WTC11 (cell line): ENCODE measurements around the gene MORN1. TPM values are rescaled to one million over a fixed set of nuclear protein-coding genes. Genes with fewer than 3 reads are reported as not detected.

Experiments
- ATAC-seq: fragments of 200-7000 bp; cut with Tn5 transposase; 2 replicates; pipeline ENCODE4 v1.10.0; 2021; ENCODE audit warnings: mild to moderate bottlenecking, moderate library complexity
- CTCF ChIA-PET: fragments of 300-600 bp; sonication (Branson Sonifier 250); formaldehyde crosslinking; loops from one replicate; lab custom pipeline; 2021; ENCODE audit warnings: antibody characterized with exemption; lab: Charles Lee
- POLR2A ChIA-PET: fragments of 350-600 bp; sonication (Branson Sonifier 250); formaldehyde crosslinking; loops from one replicate; lab custom pipeline; 2021; ENCODE audit warnings: antibody characterized with exemption; lab: Charles Lee
- DNase-seq: peaks from one replicate; pipeline ENCODE4 v3.0.0; 2021; ENCODE audit warnings: low spot score
- H3K27ac Mint-ChIP-seq: 2 replicates; pipeline ENCODE4 v1.8.0; 2021; ENCODE audit warnings: mixed read lengths
- H3K27me3 Mint-ChIP-seq: 2 replicates; pipeline ENCODE4 v1.8.0; 2021; ENCODE audit warnings: low read depth, mild to moderate bottlenecking, moderate library complexity, mixed read lengths
- H3K36me3 Mint-ChIP-seq: 2 replicates; pipeline ENCODE4 v1.8.0; 2021; ENCODE audit warnings: mixed read lengths
- H3K4me1 Mint-ChIP-seq: 2 replicates; pipeline ENCODE4 v1.8.0; 2022; ENCODE audit warnings: mixed read lengths
- H3K4me3 Mint-ChIP-seq: 2 replicates; pipeline ENCODE4 v1.8.0; 2021; ENCODE audit warnings: mild to moderate bottlenecking, moderate library complexity, mixed read lengths
- H3K9me3 Mint-ChIP-seq: 2 replicates; pipeline ENCODE4 v1.8.0; 2021; ENCODE audit warnings: mixed read lengths
- ATF1 ChIP-seq: sonication (generic); formaldehyde crosslinking; IDR thresholded peaks from 2 replicates; pipeline ENCODE4 v1.8.1; 2023; ENCODE audit warnings: mild to moderate bottlenecking, moderate library complexity, missing genetic modification reagents
- CBFB ChIP-seq: sonication (generic); formaldehyde crosslinking; IDR thresholded peaks from 2 replicates; pipeline ENCODE4 v1.8.1; 2022; ENCODE audit warnings: mild to moderate bottlenecking, low read depth, missing genetic modification reagents
- ETV6 ChIP-seq: sonication (generic); formaldehyde crosslinking; IDR thresholded peaks from 2 replicates; pipeline ENCODE4 v1.8.1; 2022; ENCODE audit warnings: mild to moderate bottlenecking, missing genetic modification reagents
- FOXJ3 ChIP-seq: sonication (generic); formaldehyde crosslinking; IDR thresholded peaks from 2 replicates; pipeline ENCODE4 v1.9.0; 2021; ENCODE audit warnings: missing genetic modification reagents, mild to moderate bottlenecking, borderline replicate concordance
- MYBL2 ChIP-seq: sonication (generic); formaldehyde crosslinking; IDR thresholded peaks from 2 replicates; pipeline ENCODE4 v1.8.1; 2023; ENCODE audit warnings: mild to moderate bottlenecking, moderate library complexity, missing genetic modification reagents
- NR1H2 ChIP-seq: sonication (generic); formaldehyde crosslinking; IDR thresholded peaks from 2 replicates; pipeline ENCODE4 v1.9.0; 2021; ENCODE audit warnings: mild to moderate bottlenecking, moderate library complexity, missing genetic modification reagents
- NR2C2 ChIP-seq: sonication (generic); formaldehyde crosslinking; IDR thresholded peaks from 2 replicates; pipeline ENCODE4 v1.8.0; 2022; ENCODE audit warnings: mild to moderate bottlenecking, missing genetic modification reagents
- NR3C1 ChIP-seq: sonication (generic); formaldehyde crosslinking; conservative IDR thresholded peaks from 2 replicates; pipeline ENCODE4 v1.8.1; 2023; ENCODE audit warnings: low read depth, mild to moderate bottlenecking, missing genetic modification reagents
- PRRX2 ChIP-seq: fragments of 250-450 bp; sonication (Bioruptor Pico); IDR thresholded peaks from 2 replicates; pipeline ENCODE4 v1.8.0; 2021; ENCODE audit warnings: mild to moderate bottlenecking
- TCF7 ChIP-seq: sonication (generic); formaldehyde crosslinking; IDR thresholded peaks from 2 replicates; pipeline ENCODE4 v1.8.0; 2022; ENCODE audit warnings: mild to moderate bottlenecking, low read depth, missing genetic modification reagents, moderate library complexity
- TEAD1 ChIP-seq: sonication (generic); formaldehyde crosslinking; IDR thresholded peaks from 2 replicates; pipeline ENCODE4 v1.8.0; 2022; ENCODE audit warnings: mild to moderate bottlenecking, missing genetic modification reagents
- TP53 ChIP-seq: sonication (generic); formaldehyde crosslinking; IDR thresholded peaks from 2 replicates; pipeline ENCODE4 v1.8.1; 2023; ENCODE audit warnings: mild to moderate bottlenecking, missing genetic modification reagents
- USF1 ChIP-seq: sonication (generic); formaldehyde crosslinking; IDR thresholded peaks from 2 replicates; pipeline ENCODE4 v1.8.0; 2022; ENCODE audit warnings: mild to moderate bottlenecking, missing genetic modification reagents
- ZBTB21 ChIP-seq: sonication (generic); formaldehyde crosslinking; IDR thresholded peaks from 2 replicates; pipeline ENCODE4 v1.8.1; 2023; ENCODE audit warnings: mild to moderate bottlenecking, missing genetic modification reagents, borderline replicate concordance
- ZNF121 ChIP-seq: sonication (generic); formaldehyde crosslinking; IDR thresholded peaks from 2 replicates; pipeline ENCODE4 v1.8.0; 2023; ENCODE audit warnings: missing genetic modification reagents
- ZNF232 ChIP-seq: sonication (generic); formaldehyde crosslinking; IDR thresholded peaks from 2 replicates; pipeline ENCODE4 v1.8.0; 2022; ENCODE audit warnings: mild to moderate bottlenecking, missing genetic modification reagents
- ZNF317 ChIP-seq: sonication (generic); formaldehyde crosslinking; IDR thresholded peaks from 2 replicates; pipeline ENCODE4 v1.8.1; 2023; ENCODE audit warnings: low read depth, mild to moderate bottlenecking, moderate library complexity, missing genetic modification reagents, borderline replicate concordance
- total RNA-seq: library from RNA; stranded (reverse); gene quantifications from 3 replicates; pipeline ENCODE4 v1.2.3, GENCODE V29; 2021
- TF ChIP-seq, protein P1 (sequence below): sonication (generic); formaldehyde crosslinking; IDR thresholded peaks from 2 replicates; pipeline ENCODE4 v1.8.0; 2022; ENCODE audit warnings: mild to moderate bottlenecking, missing genetic modification reagents
- TF ChIP-seq, protein P2 (sequence below): fragments of 250-450 bp; sonication (Bioruptor Pico); IDR thresholded peaks from 2 replicates; pipeline ENCODE4 v1.8.0; 2021; ENCODE audit warnings: mild to moderate bottlenecking
- TF ChIP-seq, protein P3 (sequence below): fragments of 250-450 bp; sonication (Bioruptor Pico); IDR thresholded peaks from 2 replicates; pipeline ENCODE4 v1.9.0; 2021; ENCODE audit warnings: mild to moderate bottlenecking, borderline replicate concordance

The MORN1 gene
- total RNA-seq, 1 experiment from 2014 or later = 14.5 TPM

- ATAC-seq = no peak
- Mint-ChIP-seq H3K36me3 (no peaks in the 10 kb centered on the region), H3K27ac (0 out of 2 replicates have a peak overlapping the region, but pooled peaks have one; percentile 89), H3K4me1 (peaks cover 49% of the 10 kb centered on the region), H3K27me3 (no peaks in the 10 kb centered on the region), H3K4me3 (no peak overlapping the region), H3K9me3 (no peaks in the 10 kb centered on the region)
- TF ChIP-seq, protein P1, sequence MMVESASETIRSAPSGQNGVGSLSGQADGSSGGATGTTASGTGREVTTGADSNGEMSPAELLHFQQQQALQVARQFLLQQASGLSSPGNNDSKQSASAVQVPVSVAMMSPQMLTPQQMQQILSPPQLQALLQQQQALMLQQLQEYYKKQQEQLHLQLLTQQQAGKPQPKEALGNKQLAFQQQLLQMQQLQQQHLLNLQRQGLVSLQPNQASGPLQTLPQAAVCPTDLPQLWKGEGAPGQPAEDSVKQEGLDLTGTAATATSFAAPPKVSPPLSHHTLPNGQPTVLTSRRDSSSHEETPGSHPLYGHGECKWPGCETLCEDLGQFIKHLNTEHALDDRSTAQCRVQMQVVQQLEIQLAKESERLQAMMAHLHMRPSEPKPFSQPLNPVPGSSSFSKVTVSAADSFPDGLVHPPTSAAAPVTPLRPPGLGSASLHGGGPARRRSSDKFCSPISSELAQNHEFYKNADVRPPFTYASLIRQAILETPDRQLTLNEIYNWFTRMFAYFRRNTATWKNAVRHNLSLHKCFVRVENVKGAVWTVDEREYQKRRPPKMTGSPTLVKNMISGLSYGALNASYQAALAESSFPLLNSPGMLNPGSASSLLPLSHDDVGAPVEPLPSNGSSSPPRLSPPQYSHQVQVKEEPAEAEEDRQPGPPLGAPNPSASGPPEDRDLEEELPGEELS (CRISPR knock-in tag) = no peak
- TF ChIP-seq MYBL2 (no peak), TCF7 (CRISPR knock-in tag) (no peak), NR3C1 (no peak), ETV6 (CRISPR knock-in tag) (no peak), TP53 (no peak), TEAD1 (no peak), ZBTB21 (no peak), NR2C2 (no peak), ZNF232 (CRISPR knock-in tag) (no peak), ATF1 (CRISPR knock-in tag) (no peak), ZNF317 (CRISPR knock-in tag) (no peak), CBFB (no peak), USF1 (CRISPR knock-in tag) (no peak), NR1H2 (CRISPR knock-in tag) (no peak), PRRX2 (CRISPR knock-in tag) (no peak), FOXJ3 (CRISPR knock-in tag) (no peak), ZNF121 (CRISPR knock-in tag) (no peak)
- TF ChIP-seq, protein P2, sequence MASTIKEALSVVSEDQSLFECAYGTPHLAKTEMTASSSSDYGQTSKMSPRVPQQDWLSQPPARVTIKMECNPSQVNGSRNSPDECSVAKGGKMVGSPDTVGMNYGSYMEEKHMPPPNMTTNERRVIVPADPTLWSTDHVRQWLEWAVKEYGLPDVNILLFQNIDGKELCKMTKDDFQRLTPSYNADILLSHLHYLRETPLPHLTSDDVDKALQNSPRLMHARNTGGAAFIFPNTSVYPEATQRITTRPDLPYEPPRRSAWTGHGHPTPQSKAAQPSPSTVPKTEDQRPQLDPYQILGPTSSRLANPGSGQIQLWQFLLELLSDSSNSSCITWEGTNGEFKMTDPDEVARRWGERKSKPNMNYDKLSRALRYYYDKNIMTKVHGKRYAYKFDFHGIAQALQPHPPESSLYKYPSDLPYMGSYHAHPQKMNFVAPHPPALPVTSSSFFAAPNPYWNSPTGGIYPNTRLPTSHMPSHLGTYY = no peak
- TF ChIP-seq, protein P3, sequence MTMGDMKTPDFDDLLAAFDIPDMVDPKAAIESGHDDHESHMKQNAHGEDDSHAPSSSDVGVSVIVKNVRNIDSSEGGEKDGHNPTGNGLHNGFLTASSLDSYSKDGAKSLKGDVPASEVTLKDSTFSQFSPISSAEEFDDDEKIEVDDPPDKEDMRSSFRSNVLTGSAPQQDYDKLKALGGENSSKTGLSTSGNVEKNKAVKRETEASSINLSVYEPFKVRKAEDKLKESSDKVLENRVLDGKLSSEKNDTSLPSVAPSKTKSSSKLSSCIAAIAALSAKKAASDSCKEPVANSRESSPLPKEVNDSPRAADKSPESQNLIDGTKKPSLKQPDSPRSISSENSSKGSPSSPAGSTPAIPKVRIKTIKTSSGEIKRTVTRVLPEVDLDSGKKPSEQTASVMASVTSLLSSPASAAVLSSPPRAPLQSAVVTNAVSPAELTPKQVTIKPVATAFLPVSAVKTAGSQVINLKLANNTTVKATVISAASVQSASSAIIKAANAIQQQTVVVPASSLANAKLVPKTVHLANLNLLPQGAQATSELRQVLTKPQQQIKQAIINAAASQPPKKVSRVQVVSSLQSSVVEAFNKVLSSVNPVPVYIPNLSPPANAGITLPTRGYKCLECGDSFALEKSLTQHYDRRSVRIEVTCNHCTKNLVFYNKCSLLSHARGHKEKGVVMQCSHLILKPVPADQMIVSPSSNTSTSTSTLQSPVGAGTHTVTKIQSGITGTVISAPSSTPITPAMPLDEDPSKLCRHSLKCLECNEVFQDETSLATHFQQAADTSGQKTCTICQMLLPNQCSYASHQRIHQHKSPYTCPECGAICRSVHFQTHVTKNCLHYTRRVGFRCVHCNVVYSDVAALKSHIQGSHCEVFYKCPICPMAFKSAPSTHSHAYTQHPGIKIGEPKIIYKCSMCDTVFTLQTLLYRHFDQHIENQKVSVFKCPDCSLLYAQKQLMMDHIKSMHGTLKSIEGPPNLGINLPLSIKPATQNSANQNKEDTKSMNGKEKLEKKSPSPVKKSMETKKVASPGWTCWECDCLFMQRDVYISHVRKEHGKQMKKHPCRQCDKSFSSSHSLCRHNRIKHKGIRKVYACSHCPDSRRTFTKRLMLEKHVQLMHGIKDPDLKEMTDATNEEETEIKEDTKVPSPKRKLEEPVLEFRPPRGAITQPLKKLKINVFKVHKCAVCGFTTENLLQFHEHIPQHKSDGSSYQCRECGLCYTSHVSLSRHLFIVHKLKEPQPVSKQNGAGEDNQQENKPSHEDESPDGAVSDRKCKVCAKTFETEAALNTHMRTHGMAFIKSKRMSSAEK = no peak
- POLR2A ChIA-PET = no interaction called here
- DNase-seq = no peak
- CTCF ChIA-PET = interaction anchor here (0.7 to 2.5 kb wide), 5 partner anchors 18 to 94 kb away, joined by 3 to 11 read pairs (median 3); partner anchors contain the start of gene FAAP20
Observed at GRCh38 chr1:2288816-2289536, 102.4 kb downstream of the MORN1 start.
